WI38 (cell line): ENCODE results near the gene UBE2L5.

Experiments used
- H3K4me3 ChIP-seq: 2 replicates; pipeline ENCODE4 v1.5.1; 2011; ENCODE audit warnings: low read depth, mild to moderate bottlenecking, control low read depth, low read length
- TF ChIP-seq, protein P1 (sequence below): IDR thresholded peaks from 2 replicates; pipeline ENCODE4 v1.5.1; 2012; ENCODE audit warnings: low read depth, mild to moderate bottlenecking, control low read depth, low read length

The UBE2L5 gene

GRCh38 chr13:30429235-30429634 lies 6.9 kb downstream of the UBE2L5 start:
- TF ChIP-seq, protein P1, sequence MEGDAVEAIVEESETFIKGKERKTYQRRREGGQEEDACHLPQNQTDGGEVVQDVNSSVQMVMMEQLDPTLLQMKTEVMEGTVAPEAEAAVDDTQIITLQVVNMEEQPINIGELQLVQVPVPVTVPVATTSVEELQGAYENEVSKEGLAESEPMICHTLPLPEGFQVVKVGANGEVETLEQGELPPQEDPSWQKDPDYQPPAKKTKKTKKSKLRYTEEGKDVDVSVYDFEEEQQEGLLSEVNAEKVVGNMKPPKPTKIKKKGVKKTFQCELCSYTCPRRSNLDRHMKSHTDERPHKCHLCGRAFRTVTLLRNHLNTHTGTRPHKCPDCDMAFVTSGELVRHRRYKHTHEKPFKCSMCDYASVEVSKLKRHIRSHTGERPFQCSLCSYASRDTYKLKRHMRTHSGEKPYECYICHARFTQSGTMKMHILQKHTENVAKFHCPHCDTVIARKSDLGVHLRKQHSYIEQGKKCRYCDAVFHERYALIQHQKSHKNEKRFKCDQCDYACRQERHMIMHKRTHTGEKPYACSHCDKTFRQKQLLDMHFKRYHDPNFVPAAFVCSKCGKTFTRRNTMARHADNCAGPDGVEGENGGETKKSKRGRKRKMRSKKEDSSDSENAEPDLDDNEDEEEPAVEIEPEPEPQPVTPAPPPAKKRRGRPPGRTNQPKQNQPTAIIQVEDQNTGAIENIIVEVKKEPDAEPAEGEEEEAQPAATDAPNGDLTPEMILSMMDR, result no peak
- H3K4me3 ChIP-seq, result no peak overlapping the region

DNA sequence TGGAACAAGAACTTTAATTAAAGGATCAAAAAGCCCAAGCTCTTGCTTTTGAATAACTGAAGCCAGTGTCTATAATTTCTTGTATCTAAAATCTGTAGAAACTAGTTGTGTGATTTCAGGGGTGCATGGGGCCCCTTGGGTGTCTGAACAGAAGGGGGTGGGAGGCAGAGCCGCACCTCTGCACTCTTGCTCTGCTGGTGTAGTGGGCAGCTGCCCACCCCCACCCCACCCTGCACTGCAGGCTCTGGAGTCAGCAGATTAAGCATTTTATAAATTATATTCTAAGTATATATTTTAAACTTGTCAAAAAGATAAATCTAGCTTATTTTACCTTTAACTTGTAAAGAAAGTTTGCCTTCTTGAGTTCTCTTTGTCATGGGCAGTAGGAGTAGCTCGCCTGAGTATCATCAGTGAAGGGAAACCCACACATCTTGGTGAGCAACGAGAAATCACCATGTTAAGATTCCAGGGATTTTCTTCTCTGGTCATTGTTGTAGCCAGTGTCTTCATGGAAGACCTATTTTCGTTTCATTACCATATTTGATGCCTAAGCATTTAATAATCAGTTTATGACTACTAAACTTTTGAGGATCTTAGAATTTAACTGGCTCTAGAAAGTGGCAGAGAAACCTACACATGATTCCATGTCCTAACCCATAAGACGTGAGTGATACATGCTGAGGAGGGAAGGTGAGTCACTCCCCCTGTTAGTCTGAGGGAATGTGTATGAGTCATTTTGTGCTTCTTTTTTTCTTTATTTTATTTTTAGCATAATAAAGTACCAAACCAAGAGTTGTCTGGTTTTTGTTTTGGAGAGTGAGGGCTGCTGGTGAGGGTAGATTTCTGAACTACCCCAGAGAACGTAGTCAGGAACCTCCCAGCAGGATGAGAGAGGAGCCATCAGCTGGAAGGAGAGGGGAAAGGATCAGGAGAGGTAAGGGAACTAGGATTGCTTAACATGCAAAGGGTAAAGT lies 7.7 kb downstream of the UBE2L5 start:
- H3K4me3 ChIP-seq, result no peak overlapping the region
- TF ChIP-seq, protein P1, result no peak

DNA sequence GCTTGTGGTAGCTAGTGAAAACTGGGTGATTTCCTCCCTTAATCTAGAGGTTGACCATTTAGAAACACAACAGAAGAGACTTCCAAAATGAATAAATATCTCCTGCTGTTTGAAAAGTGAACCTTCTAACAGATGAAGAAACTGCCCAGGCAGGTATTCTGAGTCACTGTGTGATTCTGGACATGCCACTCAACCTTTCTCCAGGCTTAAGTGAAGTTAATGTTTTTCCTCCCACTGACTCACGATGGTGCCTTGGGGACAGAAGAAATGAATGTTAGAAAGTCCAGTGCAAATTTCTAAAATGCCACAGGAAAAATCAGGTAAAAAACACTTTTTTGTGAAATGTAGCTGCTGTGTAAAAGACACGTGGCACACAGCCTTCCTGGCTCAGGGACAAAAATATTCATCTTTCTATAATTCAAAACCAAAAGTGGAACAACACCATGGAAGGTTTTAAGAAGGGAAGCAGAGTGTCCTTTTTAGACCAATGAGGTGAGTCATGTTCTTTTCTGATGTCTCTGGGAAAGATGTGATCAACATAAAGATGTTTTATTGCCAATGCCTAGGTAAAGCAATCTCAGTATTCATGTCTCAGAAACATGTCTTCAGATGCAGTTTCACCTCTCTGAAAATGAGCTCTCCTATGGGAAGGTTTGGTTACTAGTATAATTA lies 9.1 kb downstream of the UBE2L5 start:
- no peak overlapping the region for H3K4me3 ChIP-seq
- TF ChIP-seq, protein P1, result no peak

DNA sequence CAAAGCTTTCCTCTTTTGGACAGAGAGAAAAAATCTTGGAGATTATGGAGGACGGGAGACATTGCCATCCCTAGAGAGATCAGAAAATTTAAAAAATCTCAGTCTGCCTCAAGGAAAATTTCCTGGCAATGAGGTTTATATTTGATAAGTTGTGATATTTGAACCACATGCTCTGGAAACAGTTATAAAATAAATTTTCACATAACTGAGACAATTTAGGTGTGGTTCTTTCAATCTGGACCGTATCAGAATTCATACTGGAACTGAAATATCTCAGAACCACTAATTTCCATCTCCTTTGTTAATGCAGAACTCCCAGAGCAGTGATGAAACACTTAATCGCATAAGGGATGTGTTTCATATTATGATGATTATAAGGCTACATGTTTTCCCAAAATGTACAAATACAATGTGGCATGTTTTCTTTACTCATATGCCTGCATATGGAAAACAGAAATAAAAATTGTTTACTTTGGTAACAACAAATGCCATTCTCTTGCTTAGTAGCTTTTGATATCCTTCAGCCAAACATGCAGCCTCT lies 13.7 kb downstream of the UBE2L5 start:
- TF ChIP-seq, protein P1, result no peak

DNA sequence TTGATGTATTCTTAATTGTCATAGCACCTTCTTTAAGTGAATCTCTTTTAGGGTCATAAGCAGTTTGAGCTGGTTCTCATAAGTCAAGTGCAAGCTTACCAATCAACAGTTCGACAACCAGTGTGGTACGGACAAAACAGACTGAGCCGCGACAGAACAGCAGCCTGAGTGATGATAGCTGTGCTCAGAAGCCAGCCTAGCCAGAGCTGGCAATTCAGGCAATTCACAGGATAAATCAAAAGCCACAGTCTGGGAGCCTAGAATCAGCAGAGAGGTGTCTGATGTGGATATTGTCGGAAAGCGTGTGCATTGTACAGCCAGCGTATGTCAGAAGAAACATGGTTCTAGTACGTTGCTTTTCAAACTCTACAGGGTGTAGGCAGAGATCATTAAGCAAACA lies 14.9 kb downstream of the UBE2L5 start:
- no peak overlapping the region for H3K4me3 ChIP-seq
- TF ChIP-seq, protein P1, result no peak

More for the DNA sequence above, 13.7 kb downstream of the UBE2L5 start:
- H3K4me3 ChIP-seq, result no peak overlapping the region

- TF ChIP-seq, protein P1, result no peak
- no peak overlapping the region for H3K4me3 ChIP-seq
Measured at GRCh38 chr13:30438286-30438685, 16.0 kb downstream of the UBE2L5 start.
